Activated CD4-positive, CD25-positive, alpha-beta regulatory T cell treated with anti-CD3 and anti-CD28 coated beads, Interleukin-2, amount 50 U/mL, for 16 hours (primary cell): ENCODE data around the gene EML3.
A peak's percentile ranks its signal among the peaks of the same experiment; 100 is the strongest.
"Not testable (repeated sequence)": the region's sequence is repeated elsewhere in the genome, so short reads cannot be mapped to it uniquely, and the experiment has no call there.

ENCODE experiments used
- DNase-seq: peaks from one replicate; pipeline ENCODE4 v3.0.0-alpha.2; 2020; ENCODE audit warnings: low read depth, low spot score

Gene EML3

DNA sequence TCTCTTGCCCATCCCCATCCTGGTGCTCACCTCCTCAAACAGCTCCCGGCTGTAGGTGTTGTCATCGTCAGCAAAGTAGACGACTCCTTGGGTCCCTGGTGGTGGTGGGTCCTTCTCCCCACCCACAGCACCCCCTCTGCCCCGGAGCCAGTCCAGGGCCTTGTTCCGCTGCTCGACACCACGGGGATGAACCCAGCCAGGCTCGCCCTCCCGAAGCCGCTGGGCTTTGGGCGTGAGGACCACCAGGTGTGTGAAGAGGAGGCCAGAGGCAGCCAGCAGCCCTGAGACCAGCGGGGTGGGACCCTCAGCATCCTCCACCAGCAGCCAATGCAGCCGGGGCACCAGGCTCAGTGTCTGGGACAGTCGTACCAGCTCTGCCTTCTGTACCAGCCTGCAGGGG is 4.4 kb upstream of the EML3 start:
- DNase-seq = not testable (repeated sequence)

DNA sequence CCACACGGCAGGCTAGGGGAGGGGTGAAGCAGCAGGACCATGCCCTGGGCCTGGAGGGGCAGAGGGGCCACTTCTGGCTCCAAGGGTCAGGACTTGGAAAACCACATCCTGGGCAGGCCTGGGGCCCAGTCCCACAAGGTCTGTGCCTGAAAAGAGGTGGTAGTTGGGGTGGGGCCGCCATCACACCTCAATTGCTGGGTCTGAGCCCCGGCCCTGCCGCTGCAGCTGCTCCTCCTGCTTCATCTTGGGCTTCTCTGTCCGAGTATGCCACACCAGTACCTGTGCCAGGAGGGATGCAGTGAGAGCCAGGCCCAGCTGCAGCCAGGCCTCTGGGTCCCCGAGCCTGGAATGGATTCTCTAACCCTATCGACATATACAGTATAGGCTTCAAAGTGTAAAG is 2.9 kb upstream of the EML3 start:
- no peak for DNase-seq

DNA sequence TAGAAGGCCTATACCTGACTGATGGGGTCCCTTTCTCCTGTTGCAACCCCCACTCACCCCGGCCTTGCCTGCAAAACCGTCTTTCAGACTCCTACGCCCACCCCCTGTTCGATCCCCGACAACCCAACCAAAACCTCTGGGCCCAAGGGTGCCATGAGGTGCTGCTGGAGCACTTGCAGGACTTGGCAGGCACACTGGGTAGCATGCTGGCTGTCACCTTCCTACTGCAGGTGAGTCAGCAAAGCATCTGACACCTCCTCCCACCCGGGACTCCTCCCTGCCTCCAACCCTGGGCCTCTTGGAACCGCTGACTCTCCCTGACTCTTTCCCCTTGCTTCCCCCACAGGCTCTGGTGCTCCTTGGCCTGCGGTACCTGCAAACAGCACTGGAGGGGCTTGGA is 1.7 kb upstream of the EML3 start:
- no peak for DNase-seq

DNA sequence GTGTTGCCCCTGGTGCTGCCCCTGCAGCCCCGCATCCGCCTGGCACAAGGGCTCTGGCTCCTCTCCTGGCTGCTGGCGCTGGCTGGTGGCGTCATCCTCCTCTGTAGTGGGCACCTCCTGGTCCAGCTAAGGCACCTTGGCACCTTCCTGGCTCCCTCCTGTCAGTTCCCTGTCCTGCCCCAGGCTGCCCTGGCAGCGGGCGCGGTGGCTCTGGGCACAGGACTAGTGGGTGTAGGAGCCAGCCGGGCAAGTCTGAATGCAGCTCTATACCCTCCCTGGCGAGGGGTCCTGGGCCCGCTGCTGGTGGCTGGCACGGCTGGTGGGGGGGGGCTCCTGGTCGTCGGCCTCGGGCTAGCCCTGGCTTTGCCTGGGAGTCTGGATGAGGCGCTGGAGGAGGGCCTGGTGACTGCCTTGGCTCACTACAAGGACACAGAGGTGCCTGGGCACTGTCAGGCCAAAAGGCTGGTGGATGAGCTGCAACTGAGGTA is 760 bp upstream of the EML3 start:
- DNase-seq = no peak

DNA sequence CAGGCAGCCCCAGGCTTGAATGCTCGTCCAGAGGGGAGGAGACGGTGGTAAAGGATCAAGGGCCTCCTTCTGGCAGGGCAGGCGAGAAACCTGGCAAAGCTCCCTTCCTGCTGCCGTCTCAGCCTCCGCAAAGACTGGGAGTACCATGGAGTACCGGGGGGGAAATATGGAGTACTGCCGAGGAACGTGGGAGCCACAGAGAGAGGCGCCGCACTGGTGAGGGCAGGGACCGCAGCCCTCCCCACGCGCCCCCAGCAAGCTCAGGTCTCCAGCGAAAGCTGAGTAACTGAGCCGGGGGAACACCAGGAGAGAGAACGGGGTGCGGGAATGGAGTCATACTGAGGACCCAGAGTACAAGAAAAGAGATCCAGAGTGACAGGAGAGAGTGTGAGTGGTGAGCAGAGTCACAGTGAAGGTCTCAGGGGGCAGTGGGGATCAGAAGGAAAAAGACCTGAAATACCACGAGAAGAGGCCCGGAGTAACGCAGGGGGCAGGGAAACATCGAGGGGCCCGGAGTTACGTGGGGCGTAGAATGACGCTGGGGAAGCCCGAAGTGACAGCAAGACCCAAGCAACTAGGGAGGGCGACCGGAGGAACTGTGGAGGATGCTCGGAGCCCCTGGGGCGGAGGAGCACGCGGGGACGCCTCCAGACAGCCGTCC is 740 bp downstream of the EML3 start:
- no peak for DNase-seq

DNA sequence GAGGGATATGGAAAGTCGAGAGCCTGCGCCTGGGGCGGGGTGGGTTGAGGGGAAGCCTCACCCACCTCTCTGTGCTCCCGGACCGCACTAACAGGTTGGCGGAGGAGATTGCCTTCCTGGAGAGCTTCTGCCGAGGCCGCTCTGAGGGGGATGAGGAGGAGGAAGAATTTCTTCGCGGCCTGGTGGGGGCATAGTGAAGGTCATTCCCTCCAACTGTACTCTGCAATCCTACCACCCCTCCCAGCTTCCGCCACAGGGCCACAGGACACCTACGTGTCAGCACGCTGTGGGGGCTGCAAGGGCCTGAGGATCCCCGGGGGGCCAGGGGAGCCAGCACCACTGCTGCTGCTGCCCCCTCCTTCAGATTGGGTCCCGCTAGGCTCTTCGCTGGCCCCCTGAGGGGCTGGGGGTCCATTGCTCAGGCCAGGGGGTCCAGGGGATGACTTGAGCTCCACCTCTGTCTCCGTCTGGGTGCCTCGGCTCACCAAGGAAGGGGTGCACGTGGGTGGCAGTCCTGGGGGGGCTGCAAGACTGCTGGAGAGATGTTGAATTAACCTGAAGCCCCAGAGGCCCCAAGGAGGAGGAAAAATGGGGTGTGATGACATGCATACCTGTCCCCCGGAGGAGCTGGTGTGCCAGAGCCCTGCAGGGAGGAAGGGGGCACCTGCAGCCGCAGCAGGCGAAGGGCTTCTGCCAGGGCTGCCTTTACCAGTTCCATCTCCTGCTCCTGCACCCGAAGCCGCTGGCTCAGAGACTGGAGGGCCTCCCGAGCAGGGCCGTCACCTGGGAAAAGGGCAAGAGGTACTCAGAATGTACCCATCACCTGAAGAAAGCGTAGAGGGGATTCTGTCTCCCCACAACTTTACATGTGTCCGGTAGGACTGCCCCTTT is 1.5 kb downstream of the EML3 start:
- no peak for DNase-seq

DNA sequence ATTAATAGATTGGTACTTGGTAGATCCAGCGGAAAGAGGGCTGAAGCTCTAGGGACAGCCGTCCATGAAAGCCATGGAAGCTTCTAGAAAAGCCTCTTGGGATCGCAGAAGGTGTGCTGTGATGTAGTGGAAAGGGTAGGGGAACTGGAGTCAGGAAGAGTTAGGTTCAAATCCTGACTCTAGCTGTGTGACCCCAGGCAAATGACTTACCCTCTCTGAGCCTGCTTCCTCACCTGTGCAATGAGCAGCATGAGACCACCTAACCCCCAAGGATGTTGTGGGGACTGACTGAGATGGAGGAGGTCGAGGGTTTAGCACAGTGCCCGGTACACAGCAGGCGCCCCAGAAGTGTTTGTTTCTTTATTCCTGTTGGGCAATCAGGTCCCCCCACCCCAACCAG is 2.2 kb downstream of the EML3 start:
- DNase-seq = no peak

DNA sequence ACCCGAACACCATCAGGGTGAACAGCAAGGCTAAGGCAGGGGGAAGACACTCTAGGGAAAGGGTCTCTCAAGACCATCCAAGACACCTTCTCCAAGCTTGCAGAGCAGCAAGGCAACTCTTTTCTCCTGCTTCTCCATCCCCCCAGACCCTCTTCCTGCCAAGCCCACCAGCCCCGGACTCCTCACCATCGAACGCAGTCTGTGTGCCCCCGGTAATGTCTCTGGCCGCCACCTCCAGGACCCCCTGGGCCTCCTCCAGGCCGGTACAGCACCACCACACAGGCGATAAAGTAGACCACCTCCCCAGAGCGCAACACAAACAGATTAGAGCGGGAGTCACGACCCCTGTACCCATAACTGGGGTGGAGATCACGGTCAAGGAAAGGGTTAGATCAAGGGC is 3.8 kb downstream of the EML3 start:
- no peak for DNase-seq

DNA sequence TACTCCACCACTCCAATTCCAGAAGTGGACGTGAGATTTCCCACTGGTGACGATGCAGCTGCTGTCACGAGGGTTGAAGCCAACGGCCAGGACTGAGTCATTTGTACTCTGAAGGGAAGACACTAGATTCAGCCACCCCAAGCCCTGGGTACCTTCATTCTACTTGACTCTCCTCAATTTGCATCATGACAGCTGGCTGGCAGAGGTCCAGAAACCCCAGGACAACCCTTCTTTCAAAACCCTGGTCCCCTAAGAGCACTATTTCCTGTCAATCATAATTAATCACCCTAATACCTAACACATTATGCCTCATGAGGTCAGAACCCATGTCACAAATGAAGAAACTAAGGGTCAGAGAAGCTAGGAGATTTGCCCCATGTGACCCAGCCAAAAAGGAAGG is 4.9 kb downstream of the EML3 start:
- no peak for DNase-seq

DNA sequence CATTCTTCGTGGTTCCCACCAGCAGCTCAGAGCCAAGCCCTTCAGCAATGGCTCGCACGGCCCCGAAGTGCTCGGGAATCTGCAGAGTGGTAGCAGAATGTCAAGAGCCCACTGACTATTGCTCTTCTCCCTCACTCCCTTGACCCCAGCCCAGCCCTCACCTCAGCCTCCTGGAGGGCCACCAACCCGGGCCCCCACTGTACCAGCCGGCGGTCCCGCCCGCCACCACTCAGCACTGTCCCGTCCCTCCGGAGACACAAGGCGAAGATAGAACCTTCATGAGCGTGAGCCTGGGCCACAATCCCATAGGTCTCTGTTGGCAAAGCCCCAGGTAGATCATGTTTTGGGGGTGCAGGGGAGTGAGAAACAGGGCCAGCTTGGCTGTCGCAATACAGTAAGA is 6.7 kb downstream of the EML3 start:
- no peak for DNase-seq

DNA sequence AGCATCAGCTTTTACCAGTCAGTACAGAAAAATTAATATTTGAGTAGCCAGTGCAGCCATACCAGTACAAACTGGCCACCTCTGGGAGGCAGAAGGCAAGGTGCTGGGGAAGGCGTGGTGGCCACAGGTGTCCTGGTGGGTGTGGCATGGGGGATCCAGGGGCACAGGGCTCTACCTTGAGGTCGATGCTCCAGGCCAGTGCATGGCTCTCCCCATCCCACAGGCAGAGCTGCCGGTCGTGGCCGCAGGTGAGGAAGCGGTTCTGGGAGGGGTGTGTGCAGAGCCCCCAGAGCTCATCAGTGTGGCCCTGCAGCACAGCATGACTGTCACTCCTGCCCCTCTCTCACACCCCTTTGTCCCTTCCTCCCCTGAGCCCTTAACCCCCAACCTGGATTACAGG is 7.1 kb downstream of the EML3 start:
- no peak for DNase-seq

DNA sequence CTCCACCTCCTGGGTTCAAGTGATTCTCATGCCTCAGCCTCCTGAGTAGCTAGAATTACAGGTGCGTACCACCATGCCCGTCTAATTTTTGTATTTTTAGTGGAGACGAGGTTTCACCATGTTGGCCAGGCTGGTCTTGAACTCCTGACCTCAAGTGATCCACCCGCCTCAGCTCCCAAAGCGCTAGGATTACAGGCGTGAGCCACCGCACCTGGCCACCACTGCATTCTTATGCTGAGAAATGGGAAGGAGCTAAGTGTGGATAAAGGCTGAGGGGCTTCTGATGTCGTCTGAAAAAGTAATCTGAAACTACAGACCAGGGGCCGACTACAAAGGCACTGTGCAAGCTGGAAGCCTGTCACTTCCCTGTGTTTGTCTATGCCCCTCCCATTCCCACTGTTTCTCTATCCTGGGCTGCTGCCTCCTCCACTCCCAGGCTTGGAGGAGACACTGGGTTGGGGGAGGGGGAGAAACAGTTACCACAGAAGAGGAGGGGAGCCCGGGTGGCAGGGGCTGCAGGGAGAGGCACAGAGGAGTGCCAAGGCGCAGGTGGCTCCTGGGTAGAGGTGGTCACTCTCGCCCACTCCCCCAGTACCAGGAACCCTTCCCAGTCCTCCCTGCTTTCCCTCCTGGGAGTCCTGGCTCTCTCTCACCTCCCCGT is 8.0 kb downstream of the EML3 start:
- no peak for DNase-seq

DNA sequence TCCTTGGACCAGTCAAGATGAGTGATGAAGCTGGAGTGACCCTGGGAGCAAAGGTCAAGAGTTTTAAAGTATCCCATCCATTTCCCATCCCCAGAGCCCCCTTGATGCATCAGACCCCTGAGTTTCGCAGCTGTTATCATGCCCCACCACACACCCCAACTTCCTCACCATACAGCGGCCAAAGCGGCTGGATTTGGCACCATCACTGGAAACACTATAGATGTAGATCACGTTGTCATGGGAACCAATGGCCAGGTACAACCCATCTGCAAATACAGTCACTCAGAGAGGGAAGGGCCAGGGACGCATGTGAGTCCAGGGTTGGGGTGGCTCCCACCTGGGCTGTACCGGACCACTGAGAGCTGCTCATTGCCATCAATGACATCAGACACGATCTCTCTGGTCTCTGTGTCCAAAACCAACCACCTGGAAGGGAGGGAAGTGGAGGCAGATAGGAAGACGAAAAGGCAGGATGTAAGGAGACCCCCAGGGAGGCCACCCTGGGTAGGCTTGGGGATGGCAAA is 8.7 kb downstream of the EML3 start:
- no peak for DNase-seq

DNA sequence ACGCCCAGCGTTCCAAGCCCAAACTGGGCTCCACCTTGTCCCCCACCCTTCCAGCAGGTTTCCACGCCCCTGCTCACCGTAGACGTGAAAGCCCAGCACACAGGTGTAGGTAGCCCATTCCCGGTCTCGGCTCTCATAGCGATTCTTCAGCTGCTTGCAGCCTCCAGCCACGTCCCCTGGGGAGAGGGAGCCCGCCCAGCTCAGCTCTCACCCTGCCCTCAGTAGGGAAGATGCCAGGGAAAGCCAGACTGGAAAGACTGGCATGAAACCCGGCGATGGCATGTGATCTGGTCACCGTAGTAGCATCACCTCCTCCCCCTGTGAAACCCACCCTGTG is 9.5 kb downstream of the EML3 start:
- no peak for DNase-seq

DNA sequence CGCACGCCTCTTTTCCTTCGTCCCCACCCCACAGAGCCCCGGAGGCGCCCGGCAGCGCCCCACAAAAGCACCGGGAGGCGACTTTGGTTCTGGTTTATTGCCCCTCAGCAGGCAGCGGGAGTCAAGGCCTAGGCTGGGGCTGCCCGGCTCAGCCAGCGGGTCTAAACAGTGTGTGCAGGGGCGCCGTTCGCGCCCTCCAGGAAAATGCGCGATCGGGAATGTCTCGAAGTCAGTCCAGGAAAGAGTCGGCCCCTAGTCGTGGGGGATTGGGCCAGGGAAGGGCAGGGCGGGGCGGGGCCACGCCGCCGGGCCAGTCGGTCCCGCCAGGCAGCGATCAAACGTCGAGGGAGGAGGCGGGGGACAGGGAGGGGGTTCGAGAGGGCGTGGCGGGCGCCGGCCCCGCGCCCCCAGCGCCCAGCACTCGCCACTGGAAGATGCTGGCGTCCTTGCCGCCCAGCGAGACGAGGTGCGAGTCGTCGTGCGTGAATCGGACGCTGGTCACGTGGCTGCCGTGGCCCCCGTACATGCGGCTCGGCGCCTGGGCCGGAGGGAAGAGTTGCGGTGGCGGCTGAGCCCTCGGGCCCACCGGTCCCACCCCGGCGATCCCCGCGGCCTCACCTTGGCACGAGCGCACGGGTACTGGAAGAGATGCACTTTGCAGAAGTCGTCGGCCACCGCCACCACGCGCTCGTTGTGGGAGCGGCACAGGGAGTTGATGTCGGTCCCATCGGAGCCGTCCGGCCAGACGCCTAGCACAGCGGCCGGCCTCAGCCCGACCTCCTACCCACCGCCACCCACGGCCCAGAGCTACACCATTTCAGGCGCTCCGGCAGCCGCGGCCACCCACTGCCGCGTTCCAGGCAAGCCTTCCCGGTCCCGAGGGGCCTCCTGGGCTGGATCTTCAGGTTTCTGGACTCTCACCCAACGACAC is 10.2 kb downstream of the EML3 start:
- no peak for DNase-seq

DNA sequence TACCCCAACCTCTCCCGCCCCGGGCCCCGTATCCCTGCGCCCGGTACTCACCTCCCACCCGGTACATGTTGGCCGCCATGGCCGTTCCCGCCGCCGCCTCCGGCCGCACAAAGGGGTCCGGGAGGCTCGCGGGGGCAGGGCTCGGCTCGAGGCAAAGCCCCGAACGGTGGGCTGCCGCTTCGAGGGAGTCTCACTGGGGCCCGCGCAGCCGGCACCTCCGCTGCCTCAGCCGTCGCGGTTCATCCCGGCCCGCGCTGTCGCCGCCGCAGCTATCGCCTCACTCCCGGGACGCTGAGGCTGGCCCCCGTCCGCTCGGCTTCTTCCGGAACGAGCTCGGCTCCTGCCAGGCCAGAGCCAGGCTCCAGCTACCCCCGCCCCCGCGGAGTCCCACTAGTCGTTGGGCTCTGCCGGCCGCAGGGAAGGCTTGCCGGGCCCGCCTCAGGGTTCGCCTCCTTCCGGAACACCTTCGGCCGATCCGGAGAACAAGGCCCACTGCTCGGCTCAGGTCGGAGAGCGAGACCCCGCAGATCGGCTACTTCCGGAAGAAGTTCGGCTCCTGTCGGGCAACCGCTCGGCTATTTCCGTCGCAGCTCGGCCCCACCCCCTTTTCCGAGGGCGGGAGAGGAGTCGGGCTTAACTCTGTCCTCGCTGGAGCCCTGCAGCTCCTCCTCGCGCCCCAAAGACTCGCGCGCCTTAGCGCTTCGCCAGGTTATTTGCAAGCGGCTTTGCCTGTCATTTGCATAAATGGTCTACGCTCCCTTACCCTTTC is 11.0 kb downstream of the EML3 start, which contains the start of gene MTA2:
TSS of gene MTA2 (minus strand) at position 494 of the 769 bp plus-strand sequence. CDS start at position 79, 415 bp downstream.
- peak; percentile 98 for DNase-seq

DNA sequence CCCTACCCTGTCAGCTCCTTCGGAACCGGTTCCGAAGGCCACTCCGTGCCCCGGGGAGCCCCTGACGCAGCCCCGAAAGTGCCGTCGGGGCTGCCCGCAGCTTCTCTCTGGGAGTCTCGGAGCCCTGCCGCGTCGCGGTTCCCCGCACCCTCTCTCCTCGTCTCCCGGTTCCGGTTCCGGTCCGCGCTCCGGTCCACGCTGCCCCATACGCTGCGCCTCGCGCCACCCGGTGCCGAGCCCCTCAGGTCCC is 11.5 kb downstream of the EML3 start:
- peak; percentile 10 for DNase-seq

DNA sequence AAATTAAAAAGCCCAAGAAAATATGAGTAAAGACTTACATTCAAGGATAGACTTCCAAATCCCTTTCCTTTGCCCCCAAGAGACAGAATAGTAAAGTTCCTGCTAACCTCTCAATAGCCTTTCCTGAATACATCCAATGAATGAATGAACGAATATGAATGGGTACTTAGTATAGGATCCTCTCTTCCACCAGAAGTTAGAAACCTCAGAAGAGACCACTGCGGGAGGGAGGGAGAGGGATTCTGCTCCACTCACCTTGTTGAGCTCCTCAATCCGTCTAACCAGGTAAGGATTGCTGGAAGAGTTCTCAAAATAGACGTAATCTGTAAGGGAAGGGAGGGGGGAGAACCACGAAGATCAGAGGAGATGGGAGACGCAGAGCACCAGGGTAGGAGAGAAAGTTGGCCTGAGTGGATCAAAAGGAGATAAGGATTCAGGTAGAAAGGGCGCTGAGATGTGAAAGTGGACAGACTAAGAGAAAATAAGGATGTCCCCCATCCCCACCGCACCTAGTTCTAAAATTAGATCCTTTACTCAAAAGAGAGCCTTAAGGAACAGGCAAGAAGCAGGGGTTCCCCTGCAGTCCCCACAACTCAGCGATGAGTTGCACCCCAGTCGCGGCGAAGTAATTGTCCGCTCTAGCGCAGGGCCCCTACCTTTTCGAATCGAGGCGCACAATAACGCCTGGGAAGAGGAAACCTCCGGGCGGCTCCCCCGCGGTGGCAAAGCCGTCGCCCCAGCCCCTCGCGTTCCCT is 12.0 kb downstream of the EML3 start:
- no peak for DNase-seq

DNA sequence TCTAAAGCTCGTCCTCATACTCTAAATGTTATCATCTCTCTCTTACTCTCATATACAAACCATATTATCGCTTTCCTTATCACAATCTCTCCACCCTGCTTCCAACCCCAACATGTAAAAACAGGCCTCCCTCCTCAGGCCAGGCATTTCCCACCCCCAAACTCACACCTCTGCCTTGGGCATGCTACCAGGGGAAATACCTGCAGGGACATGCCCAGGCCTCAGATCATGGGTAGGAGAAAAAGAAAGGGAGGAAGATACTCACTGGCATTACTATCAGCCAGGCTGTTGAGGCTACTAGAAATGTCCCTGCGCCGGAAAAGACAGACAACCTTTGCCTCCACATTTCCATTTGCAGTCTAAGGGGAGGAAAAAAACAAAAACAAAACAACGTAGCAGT is 12.7 kb downstream of the EML3 start:
- no peak for DNase-seq

DNA sequence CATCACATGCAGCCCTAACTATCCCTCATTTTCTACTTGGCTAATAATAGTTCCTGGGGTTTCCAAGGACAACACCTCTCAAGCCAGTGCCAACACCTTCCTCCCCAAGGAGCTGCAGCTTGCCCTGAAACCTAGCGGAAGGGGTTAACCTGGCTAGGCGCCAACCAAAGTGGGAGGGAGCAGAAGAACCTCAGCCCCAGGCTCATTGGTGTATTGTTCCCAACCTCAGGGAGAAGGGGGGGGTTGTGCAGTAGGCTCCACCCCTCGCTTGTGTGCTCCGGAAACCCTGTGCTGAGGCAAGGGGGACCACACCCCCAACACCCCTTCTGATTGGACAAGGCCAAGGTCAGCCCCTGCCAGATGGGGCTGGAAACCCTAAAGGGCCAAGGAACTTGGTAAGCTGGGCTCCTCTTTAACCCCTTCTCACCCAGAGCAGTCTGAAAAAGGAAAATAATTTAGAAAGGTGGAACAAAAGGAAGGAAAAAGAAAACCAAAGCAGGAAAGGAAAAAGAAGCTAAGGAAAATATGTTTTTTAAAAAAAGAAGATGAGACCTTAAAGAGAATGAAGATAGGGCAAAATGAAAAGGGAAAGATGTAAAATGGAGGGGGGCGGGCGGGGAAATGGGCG is 13.4 kb downstream of the EML3 start:
- peak; percentile 92 for DNase-seq
